Sigmoid colon (tissue), 7 donors: ENCODE results near the gene RAB43. TPM values are rescaled to one million over a fixed set of nuclear protein-coding genes. Genes with fewer than 3 reads are reported as not detected.
"Not testable (repeated sequence)": the region's sequence is repeated elsewhere in the genome, so short reads cannot be mapped to it uniquely, and the experiment has no call there.

Experiments used
- DNase-seq: peaks from one replicate; pipeline ENCODE4 v3.0.0-alpha.2; 2019
- H3K27ac ChIP-seq, 4 donors: fragments of 200-600 bp; sonication (generic); one replicate each; pipeline ENCODE4 v1.5.1; 2016 to 2019; ENCODE audit warnings: mild to moderate bottlenecking in 1 of 4
- H3K27me3 ChIP-seq, 3 donors: fragments of 200-600 bp; sonication (generic); one replicate each; pipeline ENCODE4 v1.5.1; 2019; ENCODE audit warnings: mild to moderate bottlenecking in 1 of 3
- H3K36me3 ChIP-seq, 4 donors: fragments of 200-600 bp; sonication (generic); one replicate each; pipeline ENCODE4 v1.5.1; 2016 to 2019
- H3K4me1 ChIP-seq, 4 donors: fragments of 200-600 bp; sonication (generic); one replicate each; pipeline ENCODE4 v1.5.1; 2017 to 2019
- H3K4me3 ChIP-seq, 4 donors: fragments of 200-600 bp; sonication (generic); one replicate each; pipeline ENCODE4 v1.5.1; 2017 to 2019; ENCODE audit warnings: mild to moderate bottlenecking in 2 of 4, moderate library complexity in 1 of 4
- H3K9me3 ChIP-seq, 4 donors: fragments of 200-600 bp in 3 of 4; sonication (generic) in 3 of 4; one replicate each; pipeline versions ENCODE4 v1.5.1 to v1.6.1; 2013 to 2019
- CTCF ChIP-seq, 4 experiments: fragments of 450-650 bp in 3 of 4; fragments of 200-600 bp in 1 of 4; IDR thresholded peaks; one replicate each; pipeline ENCODE4 v1.5.1; 2016 to 2019; ENCODE audit warnings: antibody characterized with exemption in 4 of 4, mild to moderate bottlenecking in 3 of 4, moderate library complexity in 2 of 4
- EP300 ChIP-seq, 4 donors: sonication (generic); formaldehyde crosslinking; IDR thresholded peaks; one replicate each; pipeline ENCODE4 v1.6.1; 2017; ENCODE audit warnings: antibody characterized with exemption in 4 of 4
- POLR2A ChIP-seq, 2 donors: fragments of 450-650 bp; IDR thresholded peaks; one replicate each; pipeline ENCODE4 v1.6.1; 2016; ENCODE audit warnings: antibody characterized with exemption in 2 of 2, mild to moderate bottlenecking in 2 of 2, moderate library complexity in 2 of 2
- POLR2AphosphoS5 ChIP-seq, 4 donors: sonication (generic); formaldehyde crosslinking; IDR thresholded peaks; one replicate each; pipeline ENCODE4 v1.6.1; 2017; ENCODE audit warnings: antibody characterized with exemption in 4 of 4
- WGBS, 2 donors: extraction: QIAGEN DNeasy Blood & Tissue Kit; methylation state at CpG; one replicate each; pipeline ENCODE4 v1.1.7; 2013; 5-methylcytosine and 5-hydroxymethylcytosine counted together
- intact Hi-C: fragments of 100-400 bp; cut with DNase I; formaldehyde crosslinking; loops from one replicate; pipeline ENCODE4 v1.15.1; 2023
- polyA plus RNA-seq, 3 donors: library from polyadenylated mRNA; stranded (reverse); fragments of 200-250 nt; gene quantifications; one replicate each; pipeline ENCODE4 v1.2.3, GENCODE V29; 2013
- total RNA-seq, 4 donors: library from RNA; depleted of rRNA; stranded (reverse); fragments of >200 nt; gene quantifications; one replicate each; pipeline ENCODE4 v1.1.0, GENCODE V29; 2016
- donor health status: healthy with polysubstance abuse.
- donor health status: Bipolar disorder and iron deficiency.
- donor health status: healthy.

RAB43 gene
- total and polyA plus RNA-seq, 7 donors, result 2.8 to 31.3 (median 5.8) TPM

GRCh38 chr3:129070086-129070885 is 51.3 kb downstream of the RAB43 start:
- no peak for TF ChIP-seq POLR2AphosphoS5 (IDR thresholded peaks at IDR 0.05)
- no peak for TF ChIP-seq CTCF (IDR thresholded peaks at IDR 0.05)
- TF ChIP-seq POLR2A (IDR thresholded peaks at IDR 0.05), result no peak
- no peak for TF ChIP-seq EP300 (IDR thresholded peaks at IDR 0.05)
- Histone ChIP-seq H3K4me3 (no peak overlapping the region), H3K4me1 (peaks cover 0 to 12% (median 9%) of the 10 kb centered on the region in 4 donors), H3K27ac (no peak overlapping the region), H3K9me3 (no peaks in the 10 kb centered on the region), H3K27me3 (no peaks in the 10 kb centered on the region), H3K36me3 (no peaks in the 10 kb centered on the region)
- WGBS, 2 donors, result 75 to 93% methylated on average over 8 of the region's 8 CpGs
- intact Hi-C loops, result no loop called here
- DNase-seq, result no peak

- DNase-seq, H3K27ac ChIP-seq, intact Hi-C loops, H3K36me3 ChIP-seq, H3K9me3 ChIP-seq, H3K4me3 ChIP-seq, H3K27me3 ChIP-seq: not testable (repeated sequence)
- peaks cover 0 to 12% (median 9%) of the 10 kb centered on the region in 4 donors for H3K4me1 ChIP-seq
- WGBS, 2 donors, result 85 to 95% methylated on average over 13 of the region's 13 CpGs
Measured at GRCh38 chr3:129069313-129070085, 52.1 kb downstream of the RAB43 start.

- WGBS, 2 donors, result 21 to 70% methylated on average over 44 of the region's 44 CpGs
- TF ChIP-seq EP300 (IDR thresholded peaks at IDR 0.05), result no peak
- no peak for TF ChIP-seq CTCF (IDR thresholded peaks at IDR 0.05)
- no peak for TF ChIP-seq POLR2A (IDR thresholded peaks at IDR 0.05)
- no peak for TF ChIP-seq POLR2AphosphoS5 (IDR thresholded peaks at IDR 0.05)
Measured at GRCh38 chr3:129068291-129068886, 53.2 kb downstream of the RAB43 start.

GRCh38 chr3:129067719-129068118 is 53.9 kb downstream of the RAB43 start:
- intact Hi-C loops, H3K36me3 ChIP-seq, H3K27ac ChIP-seq, DNase-seq, H3K27me3 ChIP-seq, H3K4me3 ChIP-seq, H3K9me3 ChIP-seq: not testable (repeated sequence)
- 31 to 71% methylated on average over 7 of the region's 7 CpGs for WGBS, 2 donors
- H3K4me1 ChIP-seq, result peaks cover 0 to 12% (median 9%) of the 10 kb centered on the region in 4 donors
- TF ChIP-seq POLR2A (IDR thresholded peaks at IDR 0.05) (peak in 1 of 2 donors; percentile 54), POLR2AphosphoS5 (IDR thresholded peaks at IDR 0.05) (peak in 1 of 4 donors; percentile 26)

More at GRCh38 chr3:129068291-129068886, 53.2 kb downstream of the RAB43 start:
- H3K36me3 ChIP-seq, result no peaks in the 10 kb centered on the region
- H3K9me3 ChIP-seq, result no peaks in the 10 kb centered on the region
- H3K27ac ChIP-seq, result peak overlapping the region in 1 of 4 donors; percentile 21
- H3K4me1 ChIP-seq, result peaks cover 0 to 12% (median 9%) of the 10 kb centered on the region in 4 donors
- H3K27me3 ChIP-seq, result no peaks in the 10 kb centered on the region
- intact Hi-C loops, result no loop called here
- DNase-seq, result no peak
- peak overlapping the region in 3 of 4 donors; percentile 39 to 45 (median 39) for H3K4me3 ChIP-seq

- H3K4me3 ChIP-seq, result no peak overlapping the region
- no peak for DNase-seq
- no peaks in the 10 kb centered on the region for H3K27me3 ChIP-seq
- intact Hi-C loops, result no loop called here
- TF ChIP-seq CTCF (IDR thresholded peaks at IDR 0.05) (no peak), POLR2A (IDR thresholded peaks at IDR 0.05) (no peak), EP300 (IDR thresholded peaks at IDR 0.05) (no peak), POLR2AphosphoS5 (IDR thresholded peaks at IDR 0.05) (no peak)
- WGBS, 2 donors, result 14 to 69% methylated on average over 4 of the region's 4 CpGs
- peaks cover 0 to 12% (median 9%) of the 10 kb centered on the region in 4 donors for H3K4me1 ChIP-seq
- no peaks in the 10 kb centered on the region for H3K36me3 ChIP-seq
- no peaks in the 10 kb centered on the region for H3K9me3 ChIP-seq
- no peak overlapping the region for H3K27ac ChIP-seq
Measured at GRCh38 chr3:129065720-129066073, 55.9 kb downstream of the RAB43 start.
